ENCODE measurements around the gene SLC4A2. TPM values are rescaled to one million over a fixed set of nuclear protein-coding genes. Genes with fewer than 3 reads are reported as not detected.

Gene SLC4A2
- polyA plus RNA-seq, 3 donors = 21.6 to 132 (median 23.8) TPM

- Histone ChIP-seq H3K27me3 (ENCODE audit: control insufficient read depth in 2 of 2, insufficient read depth in 2 of 2, low read length in 2 of 2) (no peaks in the 10 kb centered on the region), H2AFZ (ENCODE audit: insufficient read depth, low read depth, low read length, poor library complexity, severe bottlenecking) (peak overlapping the region; percentile 72), H3K27ac (ENCODE audit: low read depth in 1 of 2, low read length in 2 of 2) (peak overlapping the region in 1 of 2 donors; percentile 81), H3K4me1 (ENCODE audit: control insufficient read depth in 1 of 2, insufficient read depth in 2 of 2, low read length in 2 of 2) (peaks cover 60 to 81% of the 10 kb centered on the region in 2 donors), H3K79me2 (ENCODE audit: insufficient read depth, low read length) (peaks cover 42% of the 10 kb centered on the region), H3K4me3 (replicated peaks in 1 of 3; ENCODE audit: low read depth in 2 of 3, low read length in 3 of 3) (peak overlapping the region in 2 of 3 experiments; percentile 59 to 88), H4K20me1 (ENCODE audit: insufficient read depth, low read length) (peaks cover 33% of the 10 kb centered on the region), H3K9me3 (replicated peaks in 1 of 2; ENCODE audit: control insufficient read depth in 1 of 2, insufficient read depth in 1 of 2, low read length in 2 of 2) (no peaks in the 10 kb centered on the region), H3K36me3 (replicated peaks in 1 of 2; ENCODE audit: control insufficient read depth in 1 of 2, insufficient read depth in 2 of 2, low read length in 2 of 2) (no peaks in the 10 kb centered on the region), H3K4me2 (replicated peaks; ENCODE audit: extremely low read depth, low read length, poor library complexity, severe bottlenecking) (peak overlapping the region; percentile 86), H3K9ac (ENCODE audit: insufficient read depth, low read length, poor library complexity, severe bottlenecking) (no peak overlapping the region)
- no peak for TF ChIP-seq CTCF (IDR thresholded peaks at IDR 0.05)
- Mint-ChIP-seq H3K36me3 (peaks cover 0 to 2% of the 10 kb centered on the region in 2 donors), H3K4me3 (peak overlapping the region in 1 of 2 donors; percentile 84), H3K27me3 (ENCODE audit: low read depth in 3 of 3) (peaks cover 0 to 2% (median 0%) of the 10 kb centered on the region in 3 donors), H3K9me3 (peaks cover 0 to 2% (median 0%) of the 10 kb centered on the region in 7 donors), H3K4me1 (peaks cover 50% of the 10 kb centered on the region), H3K27ac (peak overlapping the region in 6 of 7 donors; percentile 25 to 86 (median 64))
- intact Hi-C loops (cut with micrococcal nuclease) = loop anchor here in 1 of 2 donors (10.0 kb wide), 2 partner anchors 299 to 709 kb away; partner anchors contain the start of gene ZNF775
- DNase-seq = no peak
- WGBS (ENCODE audit: insufficient coverage) = 0% methylated on average over 1 of the region's 3 CpGs
Measured at GRCh38 chr7:151083824-151084160, 24.4 kb downstream of the SLC4A2 start.

GRCh38 chr7:151085329-151085690 lies 25.9 kb downstream of the SLC4A2 start:
- intact Hi-C loops (cut with micrococcal nuclease) = loop anchor here in 1 of 2 donors (10.0 kb wide), 2 partner anchors 301 to 711 kb away; partner anchors contain the start of gene ZNF775
- Histone ChIP-seq H3K27me3 (ENCODE audit: control insufficient read depth in 2 of 2, insufficient read depth in 2 of 2, low read length in 2 of 2) (no peaks in the 10 kb centered on the region), H2AFZ (ENCODE audit: insufficient read depth, low read depth, low read length, poor library complexity, severe bottlenecking) (peak overlapping the region; percentile 77), H3K4me3 (replicated peaks in 1 of 3; ENCODE audit: low read depth in 2 of 3, low read length in 3 of 3) (peak overlapping the region; percentile 36 to 74 (median 46)), H3K9me3 (replicated peaks in 1 of 2; ENCODE audit: control insufficient read depth in 1 of 2, insufficient read depth in 1 of 2, low read length in 2 of 2) (no peaks in the 10 kb centered on the region), H4K20me1 (ENCODE audit: insufficient read depth, low read length) (peaks cover 33% of the 10 kb centered on the region), H3K79me2 (ENCODE audit: insufficient read depth, low read length) (peaks cover 36% of the 10 kb centered on the region), H3K27ac (ENCODE audit: low read depth in 1 of 2, low read length in 2 of 2) (peak overlapping the region; percentile 74 to 79), H3K4me2 (replicated peaks; ENCODE audit: extremely low read depth, low read length, poor library complexity, severe bottlenecking) (peak overlapping the region; percentile 81), H3K9ac (ENCODE audit: insufficient read depth, low read length, poor library complexity, severe bottlenecking) (no peak overlapping the region), H3K36me3 (replicated peaks in 1 of 2; ENCODE audit: control insufficient read depth in 1 of 2, insufficient read depth in 2 of 2, low read length in 2 of 2) (no peaks in the 10 kb centered on the region), H3K4me1 (ENCODE audit: control insufficient read depth in 1 of 2, insufficient read depth in 2 of 2, low read length in 2 of 2) (peaks cover 65 to 83% of the 10 kb centered on the region in 2 donors)
- Mint-ChIP-seq H3K4me1 (peaks cover 56% of the 10 kb centered on the region), H3K27me3 (ENCODE audit: low read depth in 3 of 3) (peaks cover 0 to 2% (median 0%) of the 10 kb centered on the region in 3 donors), H3K27ac (peak overlapping the region; percentile 74 to 94 (median 87)), H3K4me3 (peak overlapping the region; percentile 77 to 86), H3K36me3 (peaks cover 3 to 5% of the 10 kb centered on the region in 2 donors), H3K9me3 (peaks cover 0 to 3% (median 0%) of the 10 kb centered on the region in 7 donors)
- 42% methylated on average over 5 of the region's 5 CpGs for WGBS (ENCODE audit: insufficient coverage)
- DNase-seq = no peak
- no peak for TF ChIP-seq CTCF (IDR thresholded peaks at IDR 0.05)

Measured in CD14-positive monocyte (primary cell).